HK-2 (cell line): ENCODE measurements around the gene NDN.
"Not testable (repeated sequence)": the region's sequence is repeated elsewhere in the genome, so short reads cannot be mapped to it uniquely, and the experiment has no call there.

ENCODE experiments used
- DNase-seq: peaks from one replicate; pipeline ENCODE4 v3.0.0-alpha.2; 2018; ENCODE audit not compliant: unreplicated experiment

The NDN gene, protein sequence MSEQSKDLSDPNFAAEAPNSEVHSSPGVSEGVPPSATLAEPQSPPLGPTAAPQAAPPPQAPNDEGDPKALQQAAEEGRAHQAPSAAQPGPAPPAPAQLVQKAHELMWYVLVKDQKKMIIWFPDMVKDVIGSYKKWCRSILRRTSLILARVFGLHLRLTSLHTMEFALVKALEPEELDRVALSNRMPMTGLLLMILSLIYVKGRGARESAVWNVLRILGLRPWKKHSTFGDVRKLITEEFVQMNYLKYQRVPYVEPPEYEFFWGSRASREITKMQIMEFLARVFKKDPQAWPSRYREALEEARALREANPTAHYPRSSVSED

DNA sequence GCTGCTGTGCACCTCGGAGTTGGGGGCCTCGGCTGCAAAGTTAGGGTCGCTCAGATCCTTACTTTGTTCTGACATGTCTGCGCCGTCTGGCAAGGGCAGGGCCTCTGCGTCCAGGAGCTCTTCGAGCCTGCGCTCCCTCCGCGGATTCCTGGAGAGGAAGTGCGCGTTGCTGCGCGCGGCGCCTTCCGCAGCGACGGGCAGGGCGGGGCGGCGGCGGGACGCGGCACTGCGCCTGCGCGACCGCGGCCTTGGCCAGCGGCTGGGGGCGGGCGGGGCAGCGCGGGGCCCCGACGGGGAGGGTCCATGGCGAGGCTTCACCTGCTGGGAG is at the start of gene NDN:
TSS of gene NDN (minus strand) at position 163 of the 328 bp plus-strand sequence. CDS start at position 75, 88 bp downstream.
- DNase-seq: peak; percentile 39

DNA sequence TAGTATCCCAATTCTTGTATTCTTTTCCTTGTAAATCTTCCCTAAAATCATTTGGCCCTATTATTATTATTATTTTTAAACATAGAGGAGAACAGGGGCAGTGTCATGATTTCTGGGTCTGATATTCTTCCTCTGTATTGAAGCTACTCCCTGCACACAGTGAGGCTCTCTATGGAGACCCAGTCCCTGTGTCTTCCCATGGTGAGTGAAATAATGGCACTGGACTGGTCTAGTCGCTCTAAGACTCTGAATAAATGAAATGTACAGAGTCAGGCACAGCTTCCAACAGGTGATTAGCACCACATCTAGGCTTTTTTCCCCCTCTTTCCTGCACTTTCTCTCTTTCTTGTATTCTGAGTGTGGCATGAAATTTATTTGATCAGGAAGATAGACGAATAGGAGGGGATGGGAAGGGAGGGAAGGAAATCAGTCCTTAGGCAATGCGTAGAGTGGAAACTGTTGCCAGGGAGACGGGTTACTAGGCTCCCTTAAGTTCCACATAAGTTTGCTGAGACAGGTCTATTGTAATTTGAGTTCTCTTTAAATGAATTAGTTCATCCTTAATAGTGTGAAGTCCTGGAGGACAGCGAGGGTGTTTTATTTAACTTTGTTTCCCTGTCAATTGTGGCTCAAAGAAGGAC is 49.0 kb upstream of the NDN start:
- no peak for DNase-seq

DNA sequence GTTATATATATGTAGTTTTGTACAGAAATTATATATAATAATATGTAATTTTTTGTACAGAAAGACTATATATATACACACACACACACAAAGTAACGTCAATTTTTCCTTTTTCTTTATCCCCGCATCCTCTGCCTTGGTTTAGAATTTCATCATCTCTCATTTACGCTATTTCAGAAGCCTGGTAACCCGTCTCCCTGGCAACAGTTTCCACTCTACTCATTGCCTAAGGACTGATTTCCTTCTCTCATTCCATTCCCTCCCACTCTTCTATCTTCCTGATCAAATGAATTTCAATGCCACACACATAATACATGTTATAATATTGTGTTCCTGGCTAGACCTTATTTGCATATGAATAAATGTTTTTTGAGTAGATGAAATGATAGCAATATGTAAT is 47.8 kb upstream of the NDN start:
- DNase-seq: no peak

DNA sequence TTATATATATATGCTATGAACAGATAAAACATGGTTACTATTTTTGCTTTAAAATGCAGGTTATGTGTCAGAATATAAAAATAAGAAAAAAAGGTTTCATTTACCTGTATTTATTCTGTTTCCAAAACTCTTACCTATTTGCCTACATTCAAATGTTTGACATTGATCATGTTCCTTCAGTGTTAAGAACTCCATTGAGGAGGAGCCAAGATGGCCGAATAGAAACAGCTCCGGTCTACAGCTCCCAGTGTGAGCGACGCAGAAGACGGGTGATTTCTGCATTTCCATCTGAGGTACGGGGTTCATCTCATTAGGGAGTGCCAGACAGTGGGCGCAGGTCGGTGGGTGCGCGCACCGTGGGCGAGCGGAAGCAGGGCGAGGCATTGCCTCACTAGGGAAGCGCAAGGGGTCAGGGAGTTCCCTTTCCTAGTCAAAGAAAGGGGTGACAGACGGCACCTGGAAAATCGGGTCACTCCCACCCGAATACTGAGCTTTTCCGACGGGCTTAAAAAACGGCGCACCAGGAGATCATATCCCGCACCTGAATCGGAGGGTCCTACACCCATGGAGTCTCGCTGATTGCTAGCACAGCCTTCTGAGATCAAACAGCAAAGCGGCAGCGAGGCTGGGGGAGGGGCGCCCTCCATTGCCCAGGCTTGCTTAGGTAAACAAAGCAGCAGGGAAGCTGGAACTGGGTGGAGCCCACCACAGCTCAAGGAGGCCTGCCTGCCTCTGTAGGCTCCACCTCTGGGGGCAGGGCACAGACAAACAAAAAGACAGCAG is 27.0 kb upstream of the NDN start:
- DNase-seq: not testable (repeated sequence)

DNA sequence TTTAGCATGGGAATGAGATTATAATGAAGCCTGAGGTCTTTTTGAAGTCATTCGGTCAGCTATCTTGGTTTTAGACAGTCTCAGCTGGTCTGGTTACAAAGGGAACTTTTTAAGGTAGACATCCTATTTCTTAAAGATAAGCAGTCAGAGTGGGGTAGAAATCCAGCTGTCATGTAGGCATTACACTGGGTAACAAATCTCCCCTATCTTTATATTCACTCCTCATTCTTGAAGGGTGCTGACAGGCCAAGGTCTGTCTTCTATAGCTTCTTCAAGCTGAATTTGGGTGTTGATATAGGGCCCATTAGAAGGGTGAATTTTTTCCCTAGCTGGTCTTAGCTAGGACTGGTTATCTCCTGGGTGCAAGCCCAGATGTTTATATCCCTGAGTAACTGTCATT is 21.2 kb upstream of the NDN start:
- no peak for DNase-seq

DNA sequence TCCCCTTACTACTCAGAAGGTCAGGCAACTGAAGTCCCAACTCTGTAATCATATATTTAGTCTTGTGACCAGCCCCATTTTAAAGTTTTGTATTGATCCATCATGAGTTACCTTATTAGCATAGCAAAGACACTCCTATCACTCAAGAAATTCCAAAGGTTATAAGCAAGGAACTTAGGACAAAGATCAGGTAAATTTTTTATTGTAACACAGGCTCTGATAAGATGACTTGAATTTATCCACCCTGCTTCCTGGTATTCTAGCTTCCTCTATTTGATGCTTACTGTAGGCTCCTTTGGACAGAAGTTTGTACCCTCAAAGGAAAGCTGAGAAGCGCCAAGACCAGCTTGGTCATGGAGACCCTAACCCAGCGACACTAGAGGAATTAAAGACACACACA is 8.2 kb upstream of the NDN start:
- DNase-seq: no peak

DNA sequence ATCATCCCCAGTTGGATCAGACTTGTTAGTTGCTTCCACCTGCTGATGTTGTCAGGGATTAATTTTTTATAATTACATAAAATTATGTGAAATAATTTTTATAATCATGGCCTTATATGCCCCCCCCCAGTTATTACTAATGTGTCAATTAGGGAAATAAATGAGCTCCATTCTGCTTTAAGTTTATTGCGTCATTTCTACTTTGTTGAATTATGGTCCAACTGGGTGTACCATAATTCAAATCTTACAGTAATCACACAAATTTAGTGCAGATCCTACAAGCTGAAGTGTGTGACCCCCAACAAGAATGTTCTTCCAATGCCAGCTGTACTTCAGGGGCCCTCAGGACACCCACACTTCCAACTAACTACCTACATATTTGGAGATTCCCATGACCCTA is 7.5 kb upstream of the NDN start:
- no peak for DNase-seq

DNA sequence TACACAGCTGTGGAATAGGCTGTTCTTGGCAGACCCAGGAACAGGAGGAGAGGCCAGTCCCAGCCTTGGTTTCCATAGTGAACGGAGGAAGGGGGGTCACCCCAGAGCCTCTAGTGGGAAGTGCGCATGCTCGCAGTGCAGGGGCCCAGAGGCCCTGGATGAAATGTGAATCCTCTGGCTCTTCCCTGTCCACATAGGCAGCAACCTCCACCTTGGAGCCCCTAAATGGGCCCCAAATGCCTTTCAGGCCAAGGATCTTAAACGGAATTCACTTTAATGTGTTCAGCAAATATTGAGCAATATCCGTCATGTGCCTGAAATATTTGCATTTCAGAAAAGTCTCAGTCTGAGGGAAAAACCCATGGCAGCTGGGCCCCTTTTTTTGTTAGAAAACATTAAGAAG is 3.3 kb upstream of the NDN start:
- DNase-seq: no peak

DNA sequence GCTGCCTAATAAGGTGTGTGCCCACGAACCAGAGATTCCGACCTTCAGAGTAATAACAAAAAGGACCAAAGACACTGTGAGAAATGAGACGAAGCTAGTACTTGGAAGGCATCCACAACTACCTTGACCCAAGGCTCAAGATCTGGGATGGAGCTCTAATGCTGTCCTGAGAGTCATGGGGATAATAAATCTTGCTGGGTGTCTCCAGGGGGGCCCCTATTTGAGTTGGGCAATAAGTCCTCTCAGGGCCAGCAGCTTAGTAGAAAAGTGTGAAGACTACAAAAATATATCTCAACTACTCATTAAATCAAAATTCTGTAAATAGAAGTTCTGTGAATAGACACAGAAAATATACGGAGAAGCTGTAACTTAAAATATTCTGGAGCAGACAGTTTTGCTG is 2.9 kb upstream of the NDN start:
- no peak for DNase-seq

DNA sequence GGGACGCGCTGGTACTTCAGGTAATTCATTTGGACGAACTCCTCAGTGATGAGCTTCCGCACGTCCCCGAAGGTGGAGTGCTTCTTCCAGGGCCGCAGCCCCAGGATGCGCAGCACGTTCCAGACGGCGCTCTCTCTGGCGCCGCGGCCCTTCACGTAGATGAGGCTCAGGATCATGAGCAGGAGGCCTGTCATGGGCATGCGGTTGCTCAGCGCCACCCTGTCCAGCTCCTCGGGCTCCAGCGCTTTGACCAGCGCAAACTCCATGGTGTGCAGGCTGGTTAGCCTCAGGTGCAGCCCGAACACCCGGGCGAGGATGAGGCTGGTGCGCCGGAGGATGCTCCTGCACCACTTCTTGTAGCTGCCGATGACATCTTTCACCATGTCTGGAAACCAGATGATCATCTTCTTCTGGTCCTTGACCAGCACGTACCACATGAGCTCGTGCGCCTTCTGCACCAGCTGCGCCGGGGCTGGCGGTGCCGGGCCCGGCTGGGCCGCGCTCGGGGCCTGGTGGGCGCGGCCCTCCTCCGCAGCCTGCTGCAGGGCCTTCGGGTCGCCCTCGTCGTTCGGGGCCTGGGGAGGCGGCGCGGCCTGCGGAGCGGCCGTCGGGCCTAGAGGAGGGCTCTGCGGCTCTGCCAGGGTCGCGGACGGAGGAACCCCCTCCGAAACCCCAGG is 501 bp downstream of the NDN start:
- DNase-seq: no peak

DNA sequence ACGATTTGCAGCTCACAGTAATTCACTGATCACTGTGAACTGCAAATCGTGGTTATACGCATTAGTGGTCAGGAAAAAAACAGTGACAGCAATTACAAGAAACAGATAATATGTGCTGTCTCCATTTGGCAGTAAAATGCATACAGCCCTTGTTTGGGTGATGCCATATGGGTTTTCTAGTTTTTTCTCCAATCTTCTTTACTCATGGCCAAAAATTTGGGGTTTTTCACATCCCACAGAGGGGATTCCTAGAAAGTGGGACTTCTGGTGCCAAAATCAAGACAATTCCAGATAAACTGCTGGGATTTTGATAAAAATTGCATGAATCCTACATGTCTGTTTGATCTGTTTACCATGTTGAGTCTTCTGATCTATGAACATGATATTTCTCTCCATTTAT is 15.6 kb downstream of the NDN start:
- no peak for DNase-seq

DNA sequence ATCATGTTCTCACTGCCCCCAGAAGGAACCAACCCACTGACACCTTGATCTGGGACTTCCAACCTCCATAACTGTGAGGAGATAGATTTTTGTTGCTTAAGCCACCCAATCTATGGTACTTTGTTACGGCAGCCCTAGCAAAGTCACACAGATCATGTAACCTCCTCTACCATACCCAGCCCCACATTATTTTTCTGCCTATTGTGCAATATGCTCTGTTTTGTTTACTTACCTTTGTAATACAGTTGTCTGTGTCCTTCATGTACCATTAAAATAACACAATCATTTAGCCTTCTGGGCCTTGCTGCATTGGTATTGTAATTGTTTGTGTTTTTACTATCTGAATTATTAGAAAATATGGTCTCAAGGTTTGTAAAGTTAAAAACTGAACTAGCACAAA is 16.1 kb downstream of the NDN start:
- DNase-seq: no peak

DNA sequence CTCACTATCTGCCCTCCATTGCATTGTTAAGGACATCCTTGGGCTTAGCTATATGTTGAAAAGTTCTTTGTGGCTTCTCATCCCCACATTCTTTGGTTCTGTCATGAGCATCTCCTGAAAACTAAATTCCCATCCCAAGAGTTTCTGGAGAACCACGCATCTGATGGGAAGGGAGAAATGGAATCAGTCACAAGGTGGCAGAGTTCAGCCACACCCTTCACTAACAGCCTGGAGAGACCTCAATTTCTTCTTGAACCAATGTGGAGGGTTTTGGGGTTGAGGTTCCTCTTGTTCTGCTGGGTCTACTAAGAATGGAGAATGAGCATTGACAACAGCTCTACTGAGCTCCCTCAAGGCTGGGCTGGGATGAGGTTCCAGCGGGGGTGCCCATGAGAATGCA is 23.9 kb downstream of the NDN start:
- no peak for DNase-seq

DNA sequence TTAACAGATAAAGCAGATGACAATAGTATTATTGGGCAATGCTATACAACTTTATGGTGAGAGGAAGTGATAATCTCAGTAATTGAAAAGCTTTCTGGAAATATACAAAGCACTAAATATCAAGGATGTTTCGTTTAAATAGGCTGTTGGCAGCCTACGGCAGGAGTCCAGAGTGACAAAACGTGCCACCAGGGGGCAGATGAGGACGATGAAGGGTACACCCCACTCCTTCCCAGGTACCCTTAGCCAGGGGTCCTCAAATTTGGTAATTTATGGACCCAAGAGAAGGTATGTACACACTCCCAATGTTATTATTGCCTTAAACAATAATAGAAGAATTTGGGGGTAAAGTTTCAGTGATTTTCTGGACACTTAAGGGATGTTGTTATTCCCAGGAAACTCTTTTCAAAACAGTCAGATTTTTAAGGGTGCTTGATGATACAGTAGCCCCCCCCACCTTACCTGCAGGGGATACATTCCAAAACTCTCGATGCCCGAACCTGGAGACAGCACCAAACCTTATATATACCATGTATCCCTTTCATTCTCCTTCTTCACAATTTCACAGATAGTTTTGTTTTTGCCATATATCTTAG is 38.1 kb downstream of the NDN start:
- DNase-seq: peak; percentile 19

DNA sequence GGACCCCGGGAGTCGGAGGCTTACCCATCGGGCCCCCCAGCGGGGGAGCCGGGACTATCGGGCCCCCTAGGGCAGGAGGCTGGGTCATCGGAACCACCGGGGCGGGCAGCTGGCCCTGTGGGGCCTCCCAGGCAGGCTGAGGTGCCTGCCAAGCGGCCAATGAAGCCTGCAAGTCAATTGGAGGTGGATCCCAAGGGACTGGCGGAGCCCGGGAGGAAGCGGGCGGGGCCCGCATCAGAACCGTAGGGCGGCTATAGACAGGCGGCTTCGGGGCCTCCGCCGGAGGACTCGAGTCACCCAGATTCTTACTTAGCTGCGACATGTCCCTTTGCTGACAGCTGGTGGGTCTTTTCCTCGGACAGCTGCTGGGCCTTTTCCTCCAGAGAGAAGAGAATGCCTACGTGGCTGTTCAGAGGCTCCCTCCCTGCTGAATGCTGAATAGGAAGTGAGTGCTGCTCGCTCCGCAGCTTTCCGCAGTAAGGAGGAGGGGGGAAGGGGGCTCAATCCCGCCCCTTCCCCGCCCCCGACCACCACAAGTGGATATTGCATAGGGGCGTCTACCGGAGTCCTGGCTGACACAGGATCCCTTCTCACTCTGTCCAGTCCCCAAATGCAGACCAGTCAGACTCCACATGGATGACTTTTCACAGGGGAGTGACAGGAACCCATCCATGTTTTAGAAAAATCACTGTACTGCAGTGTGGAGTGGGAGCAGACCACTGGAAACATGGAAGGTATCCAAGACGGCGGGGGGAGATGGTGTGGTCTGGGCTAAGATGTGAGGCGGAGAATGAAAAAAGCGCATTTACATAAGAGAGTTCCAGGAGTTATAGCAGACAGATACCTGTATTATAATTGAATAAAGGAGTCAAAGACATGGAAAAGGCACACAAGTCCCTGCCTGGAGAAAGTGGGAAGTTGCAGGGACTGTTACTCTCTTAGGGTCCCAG is 39.4 kb downstream of the NDN start, which contains the start of gene MAGEL2:
TSS of gene MAGEL2 (minus strand) at position 447 of the 950 bp plus-strand sequence. CDS start at position 322, 125 bp downstream.
- DNase-seq: no peak

DNA sequence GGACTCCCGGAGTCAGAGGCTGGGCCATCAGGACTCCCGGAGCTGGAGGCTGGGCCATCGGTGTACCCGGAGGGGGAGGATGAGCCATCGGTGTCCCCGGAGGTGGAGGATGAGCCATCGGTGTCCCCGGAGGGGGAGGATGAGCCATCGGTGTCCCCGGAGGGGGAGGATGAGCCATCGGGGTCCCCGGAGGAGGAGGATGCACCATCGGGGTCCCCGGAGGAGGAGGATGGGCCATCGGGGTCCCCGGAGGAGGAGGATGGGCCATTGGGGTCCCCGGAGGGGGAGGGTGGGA is 40.2 kb downstream of the NDN start:
- DNase-seq: no peak

DNA sequence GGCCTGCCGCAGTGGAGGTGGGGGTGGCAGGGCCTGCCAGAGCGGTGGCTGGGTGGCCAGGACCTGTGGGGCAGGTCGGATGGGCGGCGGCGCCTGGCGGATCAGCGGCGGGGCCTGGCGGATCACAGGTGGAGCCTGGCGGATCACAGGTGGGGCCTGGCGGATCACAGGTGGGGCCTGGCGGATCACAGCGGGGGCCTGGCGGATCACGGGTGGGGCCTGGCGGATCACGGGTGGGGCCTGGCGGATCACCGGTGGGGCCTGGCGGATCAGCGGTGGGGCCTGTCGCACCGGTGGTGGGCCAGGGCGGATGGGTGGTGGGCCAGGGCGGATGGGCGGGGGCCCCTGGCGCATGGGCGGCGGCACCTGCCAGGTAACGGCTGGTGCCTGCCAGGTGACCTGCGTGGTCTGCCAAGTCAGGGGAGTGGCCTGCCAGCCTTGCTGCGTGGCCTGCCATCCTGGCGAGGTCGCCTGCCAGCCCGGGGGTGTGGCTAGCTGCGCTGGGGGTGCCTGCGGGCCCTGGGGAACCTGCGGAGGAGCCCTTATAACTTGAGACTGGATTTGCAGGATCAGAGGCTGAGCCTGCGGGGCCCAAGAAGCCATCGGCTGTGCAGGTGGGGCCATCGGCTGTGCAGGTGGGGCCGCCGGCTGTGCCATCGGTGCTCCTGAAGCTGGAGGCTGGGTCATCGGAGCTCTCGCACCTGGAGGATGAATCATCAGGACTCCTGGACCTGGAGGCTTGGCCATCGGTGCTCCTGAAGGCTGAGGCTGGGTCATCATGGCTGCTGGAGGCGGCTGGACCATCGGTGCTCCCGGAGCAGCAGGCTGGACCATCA is 40.7 kb downstream of the NDN start:
- DNase-seq: no peak

DNA sequence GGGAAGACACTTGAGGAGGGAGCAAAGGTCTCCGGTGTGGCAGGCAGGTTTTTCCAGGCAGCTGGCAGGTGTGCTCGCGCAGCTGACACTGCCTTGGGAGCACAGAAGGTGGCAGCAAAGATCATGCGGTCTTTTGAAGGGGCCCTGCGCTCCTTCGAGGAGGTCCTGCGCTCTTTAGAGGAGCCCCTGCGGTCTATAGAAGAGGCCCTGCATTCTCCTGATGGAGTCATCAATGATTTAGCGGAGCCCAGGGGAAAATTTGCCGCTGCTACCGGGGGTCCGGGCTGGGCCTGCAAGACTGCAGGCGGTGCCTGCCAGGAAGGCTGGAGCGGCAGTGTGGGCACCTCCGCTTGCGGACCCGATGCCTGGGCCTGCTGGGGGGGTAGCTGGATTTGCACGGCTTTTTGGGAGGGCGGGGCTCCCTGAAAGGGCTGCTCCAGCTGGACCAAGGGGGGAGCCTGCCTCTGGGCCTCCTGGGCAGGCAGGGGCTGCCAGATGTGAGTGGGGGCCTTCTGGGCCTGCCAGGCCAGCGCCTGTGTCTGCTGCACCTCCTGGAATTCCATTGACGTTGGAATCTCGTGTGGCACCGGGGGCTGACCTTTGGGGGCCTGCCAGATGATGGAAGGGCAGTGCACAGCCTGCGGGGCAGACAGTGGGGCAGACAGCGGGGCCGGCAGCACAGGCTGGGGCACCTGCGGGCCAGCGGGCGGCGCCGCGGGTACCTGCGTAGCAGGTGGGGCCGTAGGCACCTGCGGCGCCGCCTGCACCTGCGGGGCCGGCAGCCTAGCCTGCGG is 41.5 kb downstream of the NDN start:
- DNase-seq: no peak

DNA sequence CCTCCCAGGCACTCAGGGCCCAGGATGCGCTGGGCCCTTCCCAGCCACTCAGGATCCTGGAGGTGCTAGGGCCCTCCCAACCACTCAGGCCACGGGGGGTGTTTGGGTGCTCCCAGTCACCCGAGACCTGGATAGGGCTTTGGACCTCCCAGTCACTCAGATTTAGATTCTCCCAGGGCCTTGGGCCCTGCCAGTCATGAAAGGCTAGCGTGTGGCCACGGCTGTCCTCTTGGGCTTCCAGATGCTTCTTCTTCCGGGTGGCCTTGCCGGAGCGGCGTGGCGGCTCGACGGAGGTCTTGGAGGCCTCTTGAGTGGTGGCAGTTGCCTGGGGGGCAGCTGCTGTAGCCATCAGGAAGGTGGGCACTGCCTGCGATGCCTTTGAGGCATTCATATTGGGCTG is 42.3 kb downstream of the NDN start:
- DNase-seq: no peak
